GM12878 (cell line): ENCODE measurements around the gene CASP4. TPM values are rescaled to one million over a fixed set of nuclear protein-coding genes. Genes with fewer than 3 reads are reported as not detected.

Source experiments
- ATAC-seq: fragments of 200-7000 bp; cut with Tn5 transposase; 3 replicates; pipeline ENCODE4 v1.9.1; 2020; ENCODE audit warnings: mild to moderate bottlenecking, moderate library complexity
- BruUV-seq: library from RNA; stranded (reverse); fragments of 400-500 nt; replicated peaks from 2 replicates; lab custom pipeline; 2021; lab: Mats Ljungman, UMichigan
- CTCF ChIA-PET: fragments of 300-600 bp; sonication (Branson Sonifier 250); formaldehyde crosslinking; extraction: SDS; loops from one replicate; lab custom pipeline; 2021; ENCODE audit warnings: inconsistent platforms; lab: Yijun Ruan, JAX
- POLR2A ChIA-PET: fragments of 350-600 bp; formaldehyde crosslinking; extraction: SDS; loops from one replicate; lab custom pipeline; 2021; ENCODE audit warnings: inconsistent platforms; lab: Charles Lee
- RAD21 ChIA-PET: fragments of 300-600 bp; sonication (Branson Sonifier 250); formaldehyde crosslinking; loops from one replicate; lab custom pipeline; 2023; ENCODE audit warnings: antibody characterized with exemption; ENCODE audit not compliant: unreplicated experiment; lab: Charles Lee
- SMC1A ChIA-PET: fragments of 300-600 bp; sonication (Branson Sonifier 250); formaldehyde crosslinking; loops from one replicate; lab custom pipeline; 2023; ENCODE audit not compliant: unreplicated experiment, uncharacterized antibody; lab: Charles Lee
- DNase-seq: peaks from one replicate; pipeline ENCODE4 v3.0.0-alpha.2; 2011; ENCODE audit warnings: low read depth, low spot score
- FAIRE-seq: peaks from 3 replicates; lab custom pipeline; 2011; peaks lifted over from hg19 to GRCh38; lab: Jason Lieb, UNC
- H2AFZ ChIP-seq: 2 replicates; pipeline ENCODE4 v1.6.0; 2011; ENCODE audit warnings: low read depth, low read length, control low read depth; ENCODE audit not compliant: control insufficient read depth
- H3K27ac ChIP-seq: 2 replicates; pipeline ENCODE4 v1.5.1; 2011; ENCODE audit warnings: control low read depth; ENCODE audit not compliant: control insufficient read depth, insufficient read depth
- H3K27me3 ChIP-seq, 2 experiments: replicated peaks in 1 of 2; 2 replicates each; pipeline versions ENCODE4 v1.6.0 to v1.6.1; 2011; ENCODE audit warnings: low read length in 1 of 2; ENCODE audit not compliant: control insufficient read depth in 2 of 2, insufficient read depth in 2 of 2
- H3K36me3 ChIP-seq, 2 experiments: 2 replicates each; pipeline ENCODE4 v1.5.1; 2011; ENCODE audit warnings: low read length in 1 of 2; ENCODE audit not compliant: control insufficient read depth in 2 of 2, insufficient read depth in 2 of 2
- H3K4me1 ChIP-seq: 2 replicates; pipeline ENCODE4 v1.6.1; 2011; ENCODE audit warnings: mild to moderate bottlenecking, low read length, moderate library complexity, mixed read lengths; ENCODE audit not compliant: control insufficient read depth, insufficient read depth
- H3K4me2 ChIP-seq: 2 replicates; pipeline ENCODE4 v1.6.0; 2011; ENCODE audit warnings: control low read depth; ENCODE audit not compliant: control insufficient read depth, insufficient read depth
- H3K4me3 ChIP-seq: fragments of 200-600 bp; sonication (generic); 2 replicates; pipeline ENCODE4 v1.5.1; 2016
- H3K79me2 ChIP-seq: 2 replicates; pipeline ENCODE4 v1.6.0; 2011; ENCODE audit warnings: low read length; ENCODE audit not compliant: control insufficient read depth, insufficient read depth
- H3K9ac ChIP-seq: 2 replicates; pipeline ENCODE4 v1.8.0; 2011; ENCODE audit warnings: low read length, control low read depth, mixed read lengths; ENCODE audit not compliant: control insufficient read depth, insufficient read depth
- H3K9me3 ChIP-seq: replicated peaks from 3 replicates; pipeline ENCODE4 v1.5.1; 2011; ENCODE audit warnings: mild to moderate bottlenecking, low read length; ENCODE audit not compliant: control insufficient read depth, insufficient read depth
- H4K20me1 ChIP-seq: 2 replicates; pipeline ENCODE4 v1.6.0; 2011; ENCODE audit not compliant: control insufficient read depth, insufficient read depth
- BMI1 ChIP-seq: fragments of 450-650 bp; IDR thresholded peaks from 2 replicates; pipeline ENCODE4 v1.6.1; 2016; ENCODE audit warnings: mild to moderate bottlenecking, moderate library complexity, borderline replicate concordance
- EED ChIP-seq: sonication (generic); IDR thresholded peaks from 2 replicates; pipeline ENCODE4 v1.6.1; 2016; ENCODE audit warnings: antibody characterized with exemption, low read depth
- EP300 ChIP-seq, 2 experiments: fragments of 150-350 bp in 1 of 2; IDR thresholded peaks; 2 replicates each; pipeline ENCODE4 v1.6.1; 2011 to 2012; ENCODE audit warnings: low read depth in 2 of 2, low read length in 2 of 2, borderline replicate concordance in 1 of 2, improper control_type of control experiment in 1 of 2, inconsistent platforms in 1 of 2; ENCODE audit not compliant: control insufficient read depth in 1 of 2
- MTA2 ChIP-seq: fragments of 450-650 bp; IDR thresholded peaks from 2 replicates; pipeline ENCODE4 v1.6.1; 2016; ENCODE audit warnings: low read depth, mild to moderate bottlenecking, moderate library complexity
- MXI1 ChIP-seq: fragments of 150-350 bp; IDR thresholded peaks from 2 replicates; pipeline ENCODE4 v1.6.1; 2011; ENCODE audit warnings: low read depth, mild to moderate bottlenecking, inconsistent platforms, low read length, improper control_type of control experiment
- NBN ChIP-seq: fragments of 450-650 bp; IDR thresholded peaks from 2 replicates; pipeline ENCODE4 v1.6.1; 2016
- POU2F2 ChIP-seq: IDR thresholded peaks from 3 replicates; pipeline ENCODE4 v1.6.1; 2011; ENCODE audit warnings: low read depth, mild to moderate bottlenecking, low read length, borderline replicate concordance
- RAD21 ChIP-seq: IDR thresholded peaks from 2 replicates; pipeline ENCODE4 v1.6.1; 2011; ENCODE audit warnings: mild to moderate bottlenecking, low read depth, low read length, moderate library complexity; ENCODE audit not compliant: insufficient read depth
- RELA ChIP-seq: fragments of 450-650 bp; IDR thresholded peaks from 2 replicates; pipeline ENCODE4 v1.8.0; 2014; ENCODE audit warnings: borderline replicate concordance; ENCODE audit not compliant: partially characterized antibody
- SKIL ChIP-seq: fragments of 450-650 bp; IDR thresholded peaks from 2 replicates; pipeline ENCODE4 v1.6.1; 2017; ENCODE audit warnings: mild to moderate bottlenecking, low read depth, inconsistent platforms; ENCODE audit not compliant: poor library complexity, severe bottlenecking
- USF1 ChIP-seq: IDR thresholded peaks from 2 replicates; pipeline ENCODE4 v1.6.1; 2011; ENCODE audit warnings: borderline replicate concordance, low read depth, mild to moderate bottlenecking, moderate library complexity, mixed read lengths, low read length; ENCODE audit not compliant: insufficient read depth; ENCODE audit errors: extremely low read length
- WRNIP1 ChIP-seq: IDR thresholded peaks from 2 replicates; pipeline ENCODE4 v1.6.1; 2011; ENCODE audit warnings: low read depth, low read length, improper control_type of control experiment, borderline replicate concordance
- ZNF592 ChIP-seq: fragments of 450-650 bp; IDR thresholded peaks from 2 replicates; pipeline ENCODE4 v1.6.1; 2017; ENCODE audit warnings: mild to moderate bottlenecking, moderate library complexity
- in situ Hi-C: fragments of 300-500 bp; cut with MboI; formaldehyde crosslinking; loops from 9 replicates; pipeline ENCODE4 v1.14.3; 2018; ENCODE audit warnings: mixed read lengths
- intact Hi-C: fragments of 100-400 bp; cut with micrococcal nuclease; formaldehyde crosslinking; loops from one replicate; pipeline ENCODE4 v1.14.2; 2022; ENCODE audit not compliant: unreplicated experiment
- polyA plus RNA-seq, 11 experiments: library from polyadenylated mRNA; depleted of rRNA in 4 of 11; unstranded in 6 of 11; stranded (reverse) in 5 of 11; fragments of >200 nt; fragmentation: Nextera tagmentation in 4 of 11; fragmentation: Illumina TruSeq in 1 of 11; extraction: Ambion mirVana in 4 of 11; extraction: Trizol in 1 of 11; gene quantifications; 1 replicate in 1 of 11; 2 replicates in 10 of 11; pipeline versions ENCODE4 v1.2.1 to v1.2.3, GENCODE V29; 2011 to 2016; ENCODE audit warnings: inconsistent platforms in 2 of 11, missing spikeins in 2 of 11, low read depth in 1 of 11
- total RNA-seq, 4 experiments: library from RNA; depleted of rRNA in 3 of 4; stranded (reverse); fragments of >200 nt in 3 of 4; fragmentation: Illumina TruSeq in 1 of 4; extraction: Trizol in 1 of 4; gene quantifications; 2 replicates each; pipeline versions ENCODE4 v1.2.1 to v1.2.3, GENCODE V29; 2013 to 2021

Gene CASP4
- total and polyA plus RNA-seq, 10 of the 15 experiments (the other 5 are each of a cell fraction or from before 2014, with no cell fraction given), result 25.3 to 113 (median 50.0) TPM

- TF ChIP-seq ZNF592 (no peak), MXI1 (no peak), USF1 (no peak), BMI1 (no peak), MTA2 (no peak)
Observed at GRCh38 chr11:104917271-104918112, 50.9 kb downstream of the CASP4 start (continued).

GRCh38 chr11:104916442-104916841 lies 51.9 kb downstream of the CASP4 start:
- intact Hi-C loops (no loop called here), in situ Hi-C loops (no loop called here)
- Histone ChIP-seq H3K4me3 (no peak overlapping the region), H3K4me1 (no peaks in the 10 kb centered on the region), H3K27me3 (peaks cover 0 to 2% of the 10 kb centered on the region in 2 experiments; a peak in 1 of 4 replicates), H2AFZ (no peak overlapping the region), H3K9ac (no peak overlapping the region), H4K20me1 (no peaks in the 10 kb centered on the region), H3K9me3 (no peaks in the 10 kb centered on the region), H3K79me2 (no peaks in the 10 kb centered on the region), H3K36me3 (no peaks in the 10 kb centered on the region), H3K27ac (no peak overlapping the region), H3K4me2 (no peak overlapping the region)
- POLR2A ChIA-PET, result no interaction called here
- DNase-seq (no peak), FAIRE-seq (no peak), ATAC-seq (no peak)
- RAD21 ChIA-PET, result no interaction called here
- CTCF ChIA-PET, result no interaction called here
- SMC1A ChIA-PET, result no interaction called here
- BruUV-seq, result no TSS peak
- TF ChIP-seq NBN, result no peak
- TF ChIP-seq SKIL, result no peak
- TF ChIP-seq RELA, result no peak
- TF ChIP-seq WRNIP1, result no peak
- no peak for TF ChIP-seq RAD21
- no peak for TF ChIP-seq EP300 (IDR thresholded peaks at IDR 0.05; ENCODE audit: borderline replicate concordance in 1 of 2, control insufficient read depth in 1 of 2, low read depth in 2 of 2, low read length in 2 of 2)
- TF ChIP-seq POU2F2, result no peak
- no peak for TF ChIP-seq EED
